Loucy (cell line): ENCODE data around the gene WBP2.

Experiments used
- H2AFZ ChIP-seq: fragments of 200-600 bp; sonication (generic); 2 replicates; pipeline ENCODE4 v1.6.0; 2016; ENCODE audit warnings: antibody characterized with exemption, mild to moderate bottlenecking, low read length, moderate library complexity
- H3F3A ChIP-seq: fragments of 200-600 bp; 2 replicates; pipeline ENCODE4 v1.6.0; 2016; ENCODE audit warnings: antibody characterized with exemption, low read depth, mild to moderate bottlenecking
- H3K27me3 ChIP-seq: fragments of 200-600 bp; sonication (generic); 2 replicates; pipeline ENCODE4 v1.6.1; 2014; ENCODE audit warnings: low read length, mild to moderate bottlenecking; ENCODE audit not compliant: insufficient read depth, poor library complexity, severe bottlenecking
- H3K36me3 ChIP-seq: fragments of 200-600 bp; sonication (generic); 2 replicates; pipeline ENCODE4 v1.6.1; 2016; ENCODE audit warnings: low read length; ENCODE audit not compliant: insufficient read depth
- H3K4me1 ChIP-seq: fragments of 200-600 bp; sonication (generic); 2 replicates; pipeline ENCODE4 v1.5.1; 2014; ENCODE audit warnings: low read length, mild to moderate bottlenecking; ENCODE audit not compliant: insufficient read depth, poor library complexity, severe bottlenecking
- H3K4me2 ChIP-seq: fragments of 200-600 bp; sonication (generic); 2 replicates; pipeline ENCODE4 v1.6.0; 2014; ENCODE audit warnings: antibody characterized with exemption, low read length, low read depth, mild to moderate bottlenecking; ENCODE audit not compliant: poor library complexity, severe bottlenecking
- H3K4me3 ChIP-seq: fragments of 200-600 bp; sonication (generic); 2 replicates; pipeline ENCODE4 v1.5.1; 2014; ENCODE audit warnings: low read length, mild to moderate bottlenecking, mixed read lengths; ENCODE audit not compliant: poor library complexity, severe bottlenecking
- H3K79me2 ChIP-seq: fragments of 200-600 bp; sonication (generic); 2 replicates; pipeline ENCODE4 v1.6.1; 2014; ENCODE audit warnings: low read length; ENCODE audit not compliant: insufficient read depth
- H3K9ac ChIP-seq: fragments of 200-600 bp; sonication (generic); 2 replicates; pipeline ENCODE4 v1.6.0; 2014; ENCODE audit warnings: mild to moderate bottlenecking, low read depth, low read length, moderate library complexity; ENCODE audit not compliant: poor library complexity, severe bottlenecking
- H3K9me2 ChIP-seq: fragments of 200-600 bp; sonication (generic); replicated peaks from 2 replicates; pipeline ENCODE4 v1.6.1; 2016; ENCODE audit warnings: low read depth, low read length, mixed read lengths
- H3K9me3 ChIP-seq: fragments of 200-600 bp; sonication (generic); 2 replicates; pipeline ENCODE4 v1.6.1; 2014; ENCODE audit warnings: mild to moderate bottlenecking, antibody characterized with exemption, low read length, low read depth; ENCODE audit not compliant: insufficient read depth
- H4K20me1 ChIP-seq: fragments of 200-600 bp; sonication (generic); 2 replicates; pipeline ENCODE4 v1.6.0; 2014; ENCODE audit warnings: antibody characterized with exemption, low read length, mild to moderate bottlenecking; ENCODE audit not compliant: insufficient read depth, poor library complexity, severe bottlenecking
- EZH2phosphoT487 ChIP-seq: fragments of 200-600 bp; IDR thresholded peaks from 2 replicates; pipeline ENCODE4 v1.6.1; 2018; ENCODE audit warnings: antibody characterized with exemption, mild to moderate bottlenecking, moderate library complexity, borderline replicate concordance
- TF ChIP-seq, protein P1 (sequence below): fragments of 200-600 bp; sonication (generic); conservative IDR thresholded peaks from 2 replicates; pipeline ENCODE4 v1.5.1; 2014; ENCODE audit warnings: mild to moderate bottlenecking, antibody characterized with exemption, low read length

The WBP2 gene

GRCh38 chr17:75827308-75828075 lies 27.6 kb downstream of the WBP2 start:
- H3K9me3 ChIP-seq = no peaks in the 10 kb centered on the region
- H4K20me1 ChIP-seq = peaks cover 16% of the 10 kb centered on the region
- H3K4me2 ChIP-seq = no peak overlapping the region
- H3K9ac ChIP-seq = peak overlapping the region; percentile 35
- H2AFZ ChIP-seq = no peak overlapping the region
- H3K36me3 ChIP-seq = peaks cover 48% of the 10 kb centered on the region; the same call in 1 of the 2 replicates
- no peaks in the 10 kb centered on the region for H3K9me2 ChIP-seq
- no peak for TF ChIP-seq EZH2phosphoT487
- TF ChIP-seq, protein P1, sequence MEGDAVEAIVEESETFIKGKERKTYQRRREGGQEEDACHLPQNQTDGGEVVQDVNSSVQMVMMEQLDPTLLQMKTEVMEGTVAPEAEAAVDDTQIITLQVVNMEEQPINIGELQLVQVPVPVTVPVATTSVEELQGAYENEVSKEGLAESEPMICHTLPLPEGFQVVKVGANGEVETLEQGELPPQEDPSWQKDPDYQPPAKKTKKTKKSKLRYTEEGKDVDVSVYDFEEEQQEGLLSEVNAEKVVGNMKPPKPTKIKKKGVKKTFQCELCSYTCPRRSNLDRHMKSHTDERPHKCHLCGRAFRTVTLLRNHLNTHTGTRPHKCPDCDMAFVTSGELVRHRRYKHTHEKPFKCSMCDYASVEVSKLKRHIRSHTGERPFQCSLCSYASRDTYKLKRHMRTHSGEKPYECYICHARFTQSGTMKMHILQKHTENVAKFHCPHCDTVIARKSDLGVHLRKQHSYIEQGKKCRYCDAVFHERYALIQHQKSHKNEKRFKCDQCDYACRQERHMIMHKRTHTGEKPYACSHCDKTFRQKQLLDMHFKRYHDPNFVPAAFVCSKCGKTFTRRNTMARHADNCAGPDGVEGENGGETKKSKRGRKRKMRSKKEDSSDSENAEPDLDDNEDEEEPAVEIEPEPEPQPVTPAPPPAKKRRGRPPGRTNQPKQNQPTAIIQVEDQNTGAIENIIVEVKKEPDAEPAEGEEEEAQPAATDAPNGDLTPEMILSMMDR = peak; percentile 64
- H3F3A ChIP-seq = no peaks in the 10 kb centered on the region
- no peak overlapping the region for H3K4me3 ChIP-seq
- H3K27me3 ChIP-seq = no peaks in the 10 kb centered on the region
- peaks cover 4% of the 10 kb centered on the region; the same call in 1 of the 2 replicates for H3K79me2 ChIP-seq
- H3K4me1 ChIP-seq = peaks cover 9% of the 10 kb centered on the region

GRCh38 chr17:75826561-75827307 lies 28.4 kb downstream of the WBP2 start:
- Histone ChIP-seq H3K9me2 (no peaks in the 10 kb centered on the region), H4K20me1 (peaks cover 11% of the 10 kb centered on the region), H3K79me2 (peaks cover 4% of the 10 kb centered on the region; the same call in 1 of the 2 replicates), H3K36me3 (peaks cover 55% of the 10 kb centered on the region; the same call in 1 of the 2 replicates), H3K4me3 (no peak overlapping the region), H3K9me3 (no peaks in the 10 kb centered on the region), H3K9ac (peak overlapping the region; percentile 35), H2AFZ (no peak overlapping the region), H3K4me1 (peaks cover 5% of the 10 kb centered on the region), H3K27me3 (no peaks in the 10 kb centered on the region), H3K4me2 (no peak overlapping the region), H3F3A (no peaks in the 10 kb centered on the region)
- TF ChIP-seq, protein P1 = no peak
- TF ChIP-seq EZH2phosphoT487 = no peak

- H3K9ac ChIP-seq = no peak overlapping the region
Observed at GRCh38 chr17:75825748-75826370, 29.3 kb downstream of the WBP2 start.

More at GRCh38 chr17:75825748-75826370, 29.3 kb downstream of the WBP2 start:
- H4K20me1 ChIP-seq = peaks cover 10% of the 10 kb centered on the region
- no peak overlapping the region for H3K4me3 ChIP-seq
- no peaks in the 10 kb centered on the region for H3K9me3 ChIP-seq
- H3K4me1 ChIP-seq = peaks cover 5% of the 10 kb centered on the region
- no peaks in the 10 kb centered on the region for H3F3A ChIP-seq
- no peaks in the 10 kb centered on the region for H3K9me2 ChIP-seq
- H3K79me2 ChIP-seq = peaks cover 4% of the 10 kb centered on the region; the same call in 1 of the 2 replicates
- no peaks in the 10 kb centered on the region for H3K27me3 ChIP-seq
- H2AFZ ChIP-seq = no peak overlapping the region
- no peak for TF ChIP-seq EZH2phosphoT487
- TF ChIP-seq, protein P1 = no peak
- H3K4me2 ChIP-seq = no peak overlapping the region
- H3K36me3 ChIP-seq = peaks cover 61% of the 10 kb centered on the region; the same call in 1 of the 2 replicates
